Neuronal stem cell (in vitro differentiated cells): ENCODE data around the gene PPOX. TPM values are rescaled to one million over a fixed set of nuclear protein-coding genes. Genes with fewer than 3 reads are reported as not detected.

Experiments used
- small RNA-seq: library from polyadenylated mRNA; stranded (forward); fragments of <200 nt; extraction: miRNeasy Mini kit (QIAGEN cat#:217004); gene quantifications from one replicate; pipeline ENCODE3, GENCODE V24; 2013; ENCODE audit not compliant: insufficient read depth

The PPOX gene

Small RNA genes within 50 kb of the gene (small RNA-seq; reads per million reads assigned to genes)
- not detected for gene RF01225
